Thyroid gland (tissue), 4 donors: ENCODE data around the gene CFP.

Source experiments
- CTCF ChIP-seq, 6 experiments: fragments of 200-600 bp in 3 of 6; fragments of 450-650 bp in 3 of 6; sonication (generic) in 3 of 6; IDR thresholded peaks; one replicate each; pipeline ENCODE4 v1.5.1; 2016 to 2019; ENCODE audit warnings: antibody characterized with exemption in 6 of 6, mild to moderate bottlenecking in 2 of 6, inconsistent platforms in 1 of 6, moderate library complexity in 1 of 6
- POLR2A ChIP-seq, 2 donors: fragments of 450-650 bp; IDR thresholded peaks; one replicate each; pipeline ENCODE4 v1.6.1; 2017; ENCODE audit warnings: antibody characterized with exemption in 2 of 2, mild to moderate bottlenecking in 2 of 2, moderate library complexity in 1 of 2

- TF ChIP-seq CTCF (IDR thresholded peaks at IDR 0.05) (no peak), POLR2A (IDR thresholded peaks at IDR 0.05) (no peak)
Observed at GRCh38 chrX:47579537-47579936, 50.2 kb downstream of the CFP start.
